Measurements from ENCODE around the gene ERGIC1. TPM values are rescaled to one million over a fixed set of nuclear protein-coding genes. Genes with fewer than 3 reads are reported as not detected.
"Not testable (repeated sequence)": the region's sequence is repeated elsewhere in the genome, so short reads cannot be mapped to it uniquely, and the experiment has no call there.

Gene ERGIC1
- total RNA-seq, 1 donor = 243 TPM

DNA sequence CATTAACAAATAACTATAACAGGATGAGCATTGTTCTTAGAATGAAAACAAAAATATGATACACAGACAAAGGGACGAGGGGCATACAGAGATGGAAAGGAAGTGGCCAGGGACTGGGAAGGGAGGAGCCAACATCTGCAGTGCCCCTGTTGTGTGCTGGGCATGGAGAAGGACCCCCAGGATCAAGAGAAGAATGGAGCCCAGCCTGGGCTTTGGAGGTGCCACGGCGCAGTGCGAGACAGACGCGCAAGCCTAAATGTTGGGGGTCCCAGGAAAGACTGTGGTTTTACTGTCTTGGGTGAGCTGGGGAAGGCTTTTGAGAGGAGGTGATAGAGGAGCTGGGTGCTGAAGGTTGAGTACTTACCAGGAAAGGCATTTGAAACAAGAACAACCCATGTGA is 34.6 kb upstream of the ERGIC1 start:
- no peak for DNase-seq (ENCODE audit: low read depth in 2 of 3, low spot score in 2 of 3)

- peak in 1 of 3 donors; percentile 47 for DNase-seq (ENCODE audit: low read depth in 2 of 3, low spot score in 2 of 3)
Observed at GRCh38 chr5:172800088-172800551, 33.9 kb upstream of the ERGIC1 start.

GRCh38 chr5:172801179-172801671 is 32.8 kb upstream of the ERGIC1 start:
- DNase-seq (ENCODE audit: low read depth in 2 of 3, low spot score in 2 of 3) = no peak

- DNase-seq (ENCODE audit: low read depth in 2 of 3, low spot score in 2 of 3) = peak in 1 of 3 donors; percentile 14
Observed at GRCh38 chr5:172802112-172802511, 31.9 kb upstream of the ERGIC1 start.

GRCh38 chr5:172802567-172803176 is 31.4 kb upstream of the ERGIC1 start:
- DNase-seq (ENCODE audit: low read depth in 2 of 3, low spot score in 2 of 3) = peak in 2 of 3 donors; percentile 58 to 64

GRCh38 chr5:172805018-172805683 is 28.9 kb upstream of the ERGIC1 start:
- no peak for DNase-seq (ENCODE audit: low read depth in 2 of 3, low spot score in 2 of 3)

DNA sequence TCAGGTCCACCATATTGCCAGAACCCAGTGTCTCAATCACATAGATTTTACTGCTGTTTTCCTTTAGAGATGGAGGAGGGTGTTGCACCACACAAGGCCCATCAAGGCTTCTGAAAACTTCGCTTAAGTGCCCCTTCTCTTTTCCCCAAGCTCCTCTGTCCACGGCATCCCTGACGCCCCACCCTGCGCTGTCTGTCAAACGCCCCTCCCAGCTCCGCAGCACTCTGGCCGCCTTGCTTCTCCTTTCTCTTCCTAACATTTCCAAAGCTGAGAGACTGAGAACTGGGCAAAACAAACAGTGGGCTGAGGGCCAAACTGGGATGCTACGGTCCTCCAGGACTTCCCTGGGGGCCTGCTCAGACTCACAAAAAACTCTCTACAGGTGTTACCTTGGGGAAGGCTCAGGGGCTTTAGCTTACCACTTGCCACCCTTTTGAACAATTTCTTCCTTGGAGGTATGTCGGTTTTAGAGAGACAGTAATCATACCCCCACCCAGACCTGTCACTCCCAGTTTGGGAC is 28.3 kb upstream of the ERGIC1 start:
- no peak for DNase-seq (ENCODE audit: low read depth in 2 of 3, low spot score in 2 of 3)

DNA sequence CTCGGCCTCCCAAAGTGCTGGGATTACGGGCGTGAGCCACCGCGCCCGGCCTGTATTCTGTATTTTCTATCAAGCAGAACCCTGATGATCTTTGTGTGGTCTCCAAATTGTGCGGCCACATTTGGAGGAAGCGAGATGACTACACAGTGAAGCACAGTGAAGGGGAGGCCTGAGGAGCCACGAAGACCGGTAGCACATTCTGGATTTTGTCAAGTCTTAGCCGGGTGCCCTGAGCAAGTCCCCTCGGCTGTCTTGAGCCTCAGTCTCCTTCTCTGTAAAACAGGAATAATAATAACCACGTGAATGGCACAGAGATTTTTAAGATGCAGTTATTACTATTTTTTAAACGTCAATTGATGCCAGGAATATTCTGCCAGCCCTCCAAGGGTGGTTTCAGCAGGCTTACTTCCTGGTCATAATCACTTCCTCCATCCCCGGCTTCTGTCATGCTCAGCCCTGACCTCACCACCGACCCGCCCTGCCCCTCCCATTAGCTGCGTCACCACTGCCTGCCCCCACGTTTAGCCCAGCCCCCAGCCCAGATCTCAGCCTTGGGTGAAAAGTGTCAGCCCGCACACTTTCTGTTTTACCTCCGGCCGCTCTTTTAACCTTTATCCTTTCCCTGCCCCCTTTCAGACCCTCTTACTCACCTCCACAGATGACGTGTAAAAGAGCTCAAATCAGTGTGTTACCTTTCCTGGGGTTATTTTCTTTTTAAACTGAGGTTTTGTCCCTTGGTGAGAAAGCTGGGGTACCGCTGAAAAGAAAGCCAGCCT is 27.0 kb upstream of the ERGIC1 start:
- DNase-seq (ENCODE audit: low read depth in 2 of 3, low spot score in 2 of 3) = peak; percentile 53 to 96 (median 94)

- no peak for DNase-seq (ENCODE audit: low read depth in 2 of 3, low spot score in 2 of 3)
Observed at GRCh38 chr5:172807766-172808311, 26.2 kb upstream of the ERGIC1 start.

- no peak for DNase-seq (ENCODE audit: low read depth in 2 of 3, low spot score in 2 of 3)
Observed at GRCh38 chr5:172809774-172810173, 24.3 kb upstream of the ERGIC1 start.

GRCh38 chr5:172810996-172811395 is 23.1 kb upstream of the ERGIC1 start:
- not testable (repeated sequence) for DNase-seq (ENCODE audit: low read depth in 2 of 3, low spot score in 2 of 3)

- no peak for DNase-seq (ENCODE audit: low read depth in 2 of 3, low spot score in 2 of 3)
Observed at GRCh38 chr5:172815631-172816030, 18.4 kb upstream of the ERGIC1 start.

DNA sequence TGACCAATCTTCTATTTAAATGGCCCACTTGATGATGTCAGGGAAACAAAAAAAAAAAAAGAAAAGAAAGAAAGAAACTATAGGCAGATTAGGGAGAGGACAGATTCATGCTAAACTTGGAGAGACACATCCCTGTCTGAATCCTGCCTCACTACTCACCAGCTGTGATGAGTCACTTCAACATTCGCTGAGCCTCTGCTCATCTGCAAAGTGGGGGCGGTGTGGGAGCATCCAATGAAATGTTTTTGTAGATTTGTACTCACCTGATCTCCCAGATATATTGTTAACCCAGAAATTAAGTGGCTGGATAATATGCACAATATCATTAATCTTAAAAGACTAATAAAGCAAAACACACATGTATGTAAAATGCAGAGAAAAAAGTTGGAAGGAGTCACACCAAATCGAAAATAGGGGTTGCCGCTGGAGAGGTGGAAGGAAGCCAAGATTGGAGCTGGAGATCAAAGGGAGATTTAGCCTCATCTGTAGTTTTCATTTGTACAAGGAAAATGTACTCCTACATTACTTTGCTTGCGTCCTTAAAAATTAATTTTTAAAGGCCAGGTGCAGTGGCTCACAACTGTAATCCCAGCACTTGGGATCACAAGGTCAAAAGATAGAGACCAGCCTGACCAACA is 17.0 kb upstream of the ERGIC1 start:
- DNase-seq (ENCODE audit: low read depth in 2 of 3, low spot score in 2 of 3) = no peak

- no peak for DNase-seq (ENCODE audit: low read depth in 2 of 3, low spot score in 2 of 3)
Observed at GRCh38 chr5:172817664-172818063, 16.4 kb upstream of the ERGIC1 start.

GRCh38 chr5:172818081-172818480 is 16.0 kb upstream of the ERGIC1 start:
- no peak for DNase-seq (ENCODE audit: low read depth in 2 of 3, low spot score in 2 of 3)

GRCh38 chr5:172819569-172819968 is 14.5 kb upstream of the ERGIC1 start:
- DNase-seq (ENCODE audit: low read depth in 2 of 3, low spot score in 2 of 3) = no peak

DNA sequence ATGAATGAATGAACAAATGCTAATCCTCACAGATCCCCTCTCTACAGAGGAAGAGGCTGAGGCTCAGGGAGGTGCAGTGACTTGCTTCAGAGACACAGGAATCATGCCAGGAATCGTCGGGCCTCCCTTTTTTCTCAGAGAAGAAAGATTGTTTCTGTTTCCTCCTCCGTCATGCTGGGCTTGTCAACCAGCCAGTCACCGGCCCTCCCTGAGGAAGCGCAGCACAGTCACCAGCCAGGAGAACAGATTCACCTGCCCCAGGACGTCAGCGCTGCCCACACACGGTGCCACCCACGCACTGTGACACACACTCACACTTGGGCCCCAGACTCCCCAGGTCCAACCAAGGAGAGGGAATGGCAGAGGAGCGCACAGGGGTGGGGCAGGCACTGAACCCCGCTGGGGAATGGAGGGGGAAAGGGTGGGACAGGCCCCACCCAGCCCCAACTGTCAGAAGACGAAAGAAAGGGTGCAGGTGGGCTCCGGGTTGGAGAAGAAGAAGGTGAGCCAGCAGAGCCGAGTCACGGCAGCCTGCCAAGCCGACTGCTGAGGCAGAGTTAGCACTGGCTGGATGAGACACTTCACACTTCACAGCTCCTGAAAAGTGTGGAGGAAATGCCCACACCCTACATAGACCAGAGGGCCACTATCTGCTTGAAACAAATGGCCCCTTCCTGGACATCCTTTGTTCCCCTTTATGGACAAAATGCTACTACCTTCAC is 13.8 kb upstream of the ERGIC1 start:
- no peak for DNase-seq (ENCODE audit: low read depth in 2 of 3, low spot score in 2 of 3)

GRCh38 chr5:172821340-172821985 is 12.6 kb upstream of the ERGIC1 start:
- DNase-seq (ENCODE audit: low read depth in 2 of 3, low spot score in 2 of 3) = no peak

DNA sequence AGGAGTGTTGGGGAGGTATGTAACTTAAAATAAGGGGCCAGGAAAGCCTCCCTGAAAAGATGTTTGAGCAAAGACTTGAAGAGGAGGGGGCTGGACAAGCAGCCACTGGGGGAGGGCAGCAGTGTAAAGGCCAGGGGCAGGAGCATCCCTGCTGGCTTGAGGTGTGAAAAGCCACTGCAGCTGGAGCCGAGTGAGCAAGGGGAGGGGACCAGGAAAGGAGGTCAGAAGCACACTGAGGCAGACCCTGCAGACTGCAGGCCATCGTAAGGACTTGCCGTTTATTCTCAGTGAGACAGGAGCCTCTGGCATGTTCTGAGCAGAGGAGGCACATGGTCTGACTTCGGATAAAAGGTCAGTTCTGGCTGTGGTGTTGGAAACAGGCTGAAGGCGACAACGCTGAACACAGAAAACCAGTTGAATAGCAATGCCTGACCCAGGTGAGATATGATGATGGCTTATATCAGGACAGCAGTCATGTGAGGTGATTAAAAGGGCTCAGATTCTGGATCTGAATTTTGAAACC is 10.2 kb upstream of the ERGIC1 start:
- no peak for DNase-seq (ENCODE audit: low read depth in 2 of 3, low spot score in 2 of 3)

All from hematopoietic multipotent progenitor cell (in vitro differentiated cells).